RCC 7860 (cell line): ENCODE results near the gene NCKAP5.

Source experiments
- DNase-seq: peaks from one replicate; pipeline ENCODE4 v3.0.0-alpha.2; 2015; ENCODE audit warnings: low spot score
- FAIRE-seq: peaks from 2 replicates; lab custom pipeline; 2012; peaks lifted over from hg19 to GRCh38; lab: Jason Lieb, UNC

The NCKAP5 gene

DNA sequence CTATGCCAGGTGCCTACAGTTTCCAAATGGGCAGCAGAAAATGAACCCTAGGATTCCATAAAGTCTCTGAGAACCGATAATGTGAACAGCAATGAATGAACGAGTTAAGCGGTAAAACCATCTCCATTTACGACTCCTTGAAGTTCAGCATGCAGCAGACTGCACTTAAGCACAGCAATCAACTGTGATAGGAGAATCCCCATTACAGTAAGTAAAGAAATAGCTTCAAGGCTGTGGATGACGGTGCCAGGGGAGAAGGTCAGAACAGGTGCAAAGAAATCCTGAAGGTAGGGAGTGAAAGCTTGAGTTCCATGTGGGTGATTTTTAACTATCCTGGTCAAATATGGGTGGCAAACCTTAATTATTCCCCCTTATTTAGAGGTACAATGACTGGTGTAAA, 444.4 kb downstream of the NCKAP5 start:
- no peak for DNase-seq
- FAIRE-seq: no peak

DNA sequence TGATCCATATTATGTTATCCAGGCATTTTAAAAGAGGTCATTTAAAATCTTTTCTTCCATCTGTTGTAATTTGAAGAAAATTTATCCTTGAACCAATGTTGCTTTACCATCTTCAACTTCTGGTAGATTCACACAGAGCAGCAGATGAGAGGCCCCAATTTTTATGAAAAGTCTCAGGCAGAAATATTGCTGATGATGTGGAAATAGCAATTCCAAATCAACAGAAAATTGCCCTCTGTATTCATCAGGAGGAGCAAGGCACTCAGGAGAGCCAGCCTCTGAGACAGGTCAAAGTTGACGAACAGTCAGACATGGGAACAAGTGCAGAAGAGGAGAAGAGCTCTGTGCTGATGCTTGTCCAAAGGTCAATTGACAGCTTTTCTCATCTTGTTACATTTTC, 444.9 kb downstream of the NCKAP5 start:
- FAIRE-seq: no peak
- no peak for DNase-seq

DNA sequence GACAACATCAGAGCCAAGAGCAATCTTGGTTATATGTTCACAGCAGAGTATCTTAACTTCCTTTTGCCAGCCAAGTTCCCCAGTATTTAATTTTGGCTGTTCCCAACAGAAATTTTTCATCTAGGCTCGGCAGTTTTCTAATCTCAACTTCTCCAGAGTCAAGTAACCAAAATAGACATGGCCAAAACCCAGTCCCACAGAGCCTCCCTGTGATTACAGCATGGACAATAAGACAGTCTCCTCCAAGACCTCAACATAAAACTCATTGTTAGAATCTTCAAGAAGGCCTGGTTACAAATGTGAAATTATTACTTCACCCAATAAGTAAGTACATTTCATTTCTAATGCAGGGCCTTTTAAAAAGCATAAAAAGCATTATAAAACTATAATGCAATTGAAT, 445.7 kb downstream of the NCKAP5 start:
- FAIRE-seq (no peak), DNase-seq (no peak)

DNA sequence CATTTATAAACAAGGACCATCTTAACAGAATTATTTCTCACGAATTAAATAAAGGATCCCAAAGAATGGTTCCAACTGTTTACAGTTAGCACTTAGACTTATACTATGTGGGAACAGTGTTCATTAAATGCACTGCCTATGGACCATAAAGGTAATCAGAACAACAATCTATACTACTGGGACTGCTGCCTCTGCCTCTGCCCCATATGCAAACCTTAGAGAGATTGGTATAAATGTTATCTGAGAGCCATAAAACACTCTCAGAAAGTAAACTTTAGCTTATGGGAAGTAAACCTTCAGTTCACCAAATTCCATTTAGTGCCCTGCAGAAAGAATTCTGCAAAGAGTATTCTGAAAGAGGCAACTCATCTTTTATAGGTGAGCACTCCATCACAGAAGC, 448.0 kb downstream of the NCKAP5 start:
- FAIRE-seq (no peak), DNase-seq (no peak)

GRCh38 chr2:133110201-133110600, 458.1 kb downstream of the NCKAP5 start:
- no peak for DNase-seq
- no peak for FAIRE-seq

GRCh38 chr2:133109772-133110171, 458.5 kb downstream of the NCKAP5 start:
- DNase-seq: peak; percentile 19
- no peak for FAIRE-seq

DNA sequence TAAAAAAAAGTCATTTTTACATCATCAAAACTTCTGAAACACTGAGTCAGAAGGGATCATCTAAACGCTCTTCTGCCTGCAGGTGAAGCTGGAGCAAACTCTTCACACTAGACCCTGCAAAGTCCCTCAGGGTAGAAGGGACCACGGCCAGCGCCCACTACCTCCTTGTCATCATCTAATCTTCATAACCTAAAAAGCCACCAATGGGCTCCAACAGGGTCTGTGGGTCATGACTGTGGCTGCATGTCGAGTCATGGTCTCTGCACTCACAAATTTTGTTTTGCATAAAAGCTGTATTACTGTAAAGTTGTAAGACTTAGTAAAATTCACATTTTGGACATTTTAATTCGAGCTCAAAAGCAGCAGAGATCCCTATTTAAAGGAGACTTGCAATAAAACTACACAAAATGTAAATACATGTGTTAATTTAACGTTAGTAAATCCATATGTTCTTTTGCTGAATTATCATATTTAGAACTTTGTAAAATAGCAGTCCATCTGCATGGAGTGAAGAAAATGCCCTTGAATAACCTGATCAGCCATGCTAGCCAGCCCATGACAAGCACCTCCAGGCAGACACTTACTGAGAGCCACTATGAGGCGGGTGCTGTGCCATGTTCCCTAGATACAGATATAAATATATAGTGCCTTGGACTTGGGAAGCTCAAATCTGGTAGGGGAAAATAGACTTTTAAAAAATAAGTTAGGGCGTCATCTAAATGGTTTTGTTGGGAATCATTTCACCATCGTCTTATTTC, 461.0 kb downstream of the NCKAP5 start:
- FAIRE-seq: no peak
- DNase-seq: no peak

- DNase-seq (no peak), FAIRE-seq (no peak)
These were observed 463.4 kb downstream of the NCKAP5 start for GRCh38 chr2:133104871-133105270.

GRCh38 chr2:133098787-133099186, 469.5 kb downstream of the NCKAP5 start:
- DNase-seq: no peak
- no peak for FAIRE-seq

GRCh38 chr2:133097666-133098065, 470.6 kb downstream of the NCKAP5 start:
- no peak for DNase-seq
- FAIRE-seq: no peak

DNA sequence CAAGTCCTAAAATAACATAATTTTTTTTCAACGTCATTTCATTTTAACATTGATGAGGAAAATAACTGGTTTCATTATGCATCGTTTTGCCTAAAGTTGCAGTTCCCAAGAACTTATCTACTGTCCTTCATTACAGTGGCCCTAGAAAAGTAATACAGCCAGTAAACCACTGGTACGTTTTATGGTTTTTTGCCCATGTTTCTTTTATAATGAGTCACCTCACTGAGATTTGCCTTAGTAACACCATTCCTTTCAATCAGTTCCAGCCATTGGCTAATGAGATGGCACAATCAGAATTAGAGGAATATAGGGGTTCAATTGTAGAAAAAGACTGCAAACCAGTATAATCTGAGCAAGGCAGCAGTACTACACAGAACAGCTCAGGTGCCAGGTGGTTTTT, 475.7 kb downstream of the NCKAP5 start:
- FAIRE-seq: no peak

DNA sequence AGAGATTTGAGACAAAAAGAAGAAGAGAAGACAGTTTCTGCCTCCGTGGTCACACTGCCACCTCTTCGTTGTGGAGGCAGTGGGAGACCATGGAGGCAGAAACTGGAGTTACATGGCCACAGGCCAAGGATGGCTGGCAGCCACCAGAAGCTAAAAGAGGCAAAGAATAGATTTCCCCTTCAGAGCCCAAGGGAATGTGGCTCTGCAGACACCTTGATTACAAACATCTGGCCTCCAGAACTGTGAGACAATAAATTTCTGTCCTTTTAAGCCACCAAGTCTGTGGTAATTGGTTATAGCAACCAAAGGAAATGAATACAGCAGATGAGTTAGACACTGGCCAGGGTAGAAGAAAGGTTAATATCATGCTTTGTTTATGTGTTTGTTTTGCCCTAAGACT, 477.9 kb downstream of the NCKAP5 start:
- no peak for DNase-seq
- FAIRE-seq: no peak

More for the DNA sequence above, 475.7 kb downstream of the NCKAP5 start:
- no peak for DNase-seq

GRCh38 chr2:133086176-133086575, 482.1 kb downstream of the NCKAP5 start:
- FAIRE-seq (no peak), DNase-seq (peak; percentile 12)

DNA sequence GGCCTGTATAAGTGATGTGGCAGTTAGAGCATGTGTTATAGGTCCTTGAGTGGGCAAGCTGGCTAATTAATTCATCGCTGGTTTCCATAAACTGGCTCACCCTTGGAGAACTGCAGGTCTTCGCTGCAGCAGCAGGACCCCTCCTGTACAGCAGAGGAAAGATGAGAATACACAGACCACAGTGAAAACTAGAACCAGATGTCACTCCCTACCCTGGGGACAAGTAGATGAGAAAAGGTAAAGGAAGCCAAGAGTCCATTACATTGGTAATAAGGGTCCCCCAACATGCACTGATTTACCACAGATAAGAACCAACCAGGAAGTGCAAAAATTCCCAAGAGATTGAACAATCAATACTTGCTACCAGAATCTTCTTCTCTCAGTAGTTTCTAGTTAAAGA, 482.6 kb downstream of the NCKAP5 start:
- FAIRE-seq: no peak
- DNase-seq: no peak

GRCh38 chr2:133082034-133082433, 486.2 kb downstream of the NCKAP5 start:
- no peak for DNase-seq
- no peak for FAIRE-seq

DNA sequence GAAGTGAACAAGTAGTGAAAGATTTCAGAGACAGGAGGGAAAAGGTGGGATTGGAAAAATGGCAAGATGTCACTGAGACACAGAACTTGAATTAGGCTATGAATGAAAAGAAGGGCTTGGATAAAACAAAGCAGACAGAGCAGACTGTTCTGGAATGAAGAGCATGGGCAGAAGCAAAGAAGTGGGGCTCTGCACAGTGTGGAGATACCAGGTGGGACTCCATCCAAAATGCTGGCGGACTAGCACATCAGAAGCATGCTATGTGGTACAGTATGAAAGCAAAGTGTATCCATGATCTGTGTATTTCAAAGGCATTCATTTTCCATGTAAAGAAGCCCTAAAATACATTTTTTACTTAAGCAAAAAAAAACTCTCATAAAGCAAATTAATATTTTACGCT, 487.4 kb downstream of the NCKAP5 start:
- DNase-seq (no peak), FAIRE-seq (no peak)

DNA sequence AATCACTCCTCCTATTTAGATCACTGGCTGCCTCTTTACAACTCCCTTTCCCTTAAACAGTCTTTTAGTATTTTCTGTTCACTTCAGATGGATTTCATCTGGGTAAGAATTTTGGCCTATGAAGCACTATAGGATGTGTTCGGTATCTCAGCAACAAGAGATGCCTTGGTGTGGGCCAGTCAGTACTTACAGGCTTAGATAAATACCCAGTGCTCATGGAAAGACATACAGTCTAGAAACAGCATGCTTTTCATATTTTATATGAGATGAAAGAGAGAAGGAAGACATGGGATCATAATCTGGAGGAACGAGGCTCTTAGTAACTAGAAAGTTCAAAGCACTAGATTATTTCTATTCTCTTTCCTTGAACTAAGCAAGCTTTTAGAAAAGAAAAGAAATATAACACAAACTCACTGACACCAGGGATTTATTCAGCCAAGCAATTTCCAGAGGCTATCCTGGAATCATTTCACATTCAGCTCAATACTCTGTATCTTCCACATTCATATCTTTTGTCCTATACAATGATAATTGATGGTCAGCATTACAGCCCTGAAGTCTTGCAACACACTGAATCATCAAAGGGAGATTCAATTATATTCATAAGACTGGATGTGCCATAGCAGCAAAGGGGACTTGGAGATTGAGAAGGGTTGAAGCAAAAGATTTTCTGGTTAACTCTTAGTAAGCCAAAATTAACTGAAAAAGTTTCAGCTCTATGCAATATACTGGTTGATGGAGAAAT, 489.4 kb downstream of the NCKAP5 start:
- FAIRE-seq (no peak), DNase-seq (no peak)

DNA sequence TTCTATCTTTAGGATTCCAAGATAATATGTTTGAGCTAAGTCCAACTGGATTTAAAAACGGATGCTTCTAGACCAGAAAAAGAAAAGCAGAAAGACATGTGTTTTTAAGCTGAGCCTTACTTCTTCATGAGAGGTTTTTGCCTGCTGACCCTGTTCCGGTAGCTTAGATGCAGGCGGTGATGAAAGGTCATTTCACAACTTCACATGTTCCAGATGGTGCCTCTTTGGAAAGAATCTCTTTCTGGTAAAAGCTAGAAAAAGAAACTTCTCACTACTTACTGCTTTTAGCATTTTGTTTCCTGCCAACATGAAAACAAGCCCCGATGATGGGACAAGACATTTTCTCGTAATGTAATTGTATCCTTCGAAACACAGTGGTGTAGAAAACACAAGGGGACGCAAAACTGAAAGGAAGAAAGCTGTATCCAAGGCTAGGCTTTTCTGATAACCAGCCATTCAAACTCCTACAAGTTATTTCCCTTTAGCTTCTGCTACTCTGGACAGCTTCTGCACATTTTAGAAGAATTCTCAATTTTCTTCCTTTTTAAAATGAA, 490.9 kb downstream of the NCKAP5 start:
- DNase-seq: no peak
- no peak for FAIRE-seq

DNA sequence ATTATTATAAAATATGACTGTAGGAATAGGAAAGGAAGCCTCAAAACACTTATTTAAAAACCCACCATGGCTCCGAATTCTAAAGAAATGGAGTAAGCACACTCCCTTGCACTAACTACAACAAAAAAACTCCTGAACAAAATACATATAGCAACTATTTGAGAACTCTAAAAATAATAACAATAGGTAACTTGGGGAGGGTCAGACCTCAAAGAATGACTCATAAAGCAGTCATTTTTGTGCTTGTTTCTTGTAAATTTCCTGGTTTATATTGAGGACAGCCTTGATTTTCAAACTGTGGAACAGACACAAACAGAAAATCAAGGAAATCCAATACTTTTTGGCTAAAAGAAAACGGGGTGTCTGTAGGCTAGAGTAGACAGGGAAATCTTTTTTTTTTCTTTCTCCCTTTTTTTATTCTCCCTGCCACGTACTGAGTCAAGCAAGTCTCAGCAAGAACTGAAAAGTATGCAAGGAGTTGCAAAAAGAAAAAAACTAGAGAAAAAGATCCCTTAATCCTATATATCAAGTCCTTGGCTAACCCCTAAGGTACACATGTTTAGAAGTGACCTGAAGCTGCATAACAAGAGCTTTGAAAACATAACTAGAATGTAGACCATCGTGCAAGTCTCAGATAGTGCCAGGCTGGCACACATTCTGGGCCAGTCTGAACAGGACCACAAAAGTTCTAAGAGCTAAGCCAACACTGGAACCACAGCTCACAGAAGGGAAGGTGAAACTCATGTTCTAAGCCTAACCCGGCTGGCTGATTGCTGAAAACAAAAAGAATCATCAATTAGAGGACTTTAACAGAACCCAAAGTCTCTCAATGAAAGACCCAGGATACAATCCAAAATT, 495.2 kb downstream of the NCKAP5 start:
- FAIRE-seq (no peak), DNase-seq (no peak)

DNA sequence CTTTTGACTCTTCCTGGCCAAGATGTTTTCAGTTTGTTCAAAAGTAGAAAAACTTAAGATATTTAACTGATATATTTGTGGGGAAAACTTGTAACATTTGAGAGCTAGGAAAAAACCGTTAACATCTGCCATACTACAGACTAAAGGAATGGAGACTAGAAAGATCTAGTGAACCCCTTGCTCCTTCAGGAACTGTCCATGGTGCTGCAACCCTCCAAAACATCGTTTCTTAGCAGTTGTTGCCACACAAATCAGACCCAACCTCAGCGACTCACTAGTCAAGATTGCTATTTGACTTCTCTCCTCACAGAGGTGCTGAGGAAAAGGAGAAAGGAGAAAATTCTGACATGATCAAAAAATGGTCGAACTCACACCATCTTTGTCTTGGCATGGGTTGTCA, 504.5 kb downstream of the NCKAP5 start:
- DNase-seq: peak; percentile 9
- FAIRE-seq: no peak
